Mesenchymal stem cell (in vitro differentiated cells and primary cell): ENCODE results near the gene TSPAN31.
A peak's percentile ranks its signal among the peaks of the same experiment; 100 is the strongest.

Source experiments
- DNase-seq: peaks from one replicate; pipeline ENCODE4 v3.0.0-alpha.2; 2013
- H2AFZ ChIP-seq: one replicate; pipeline ENCODE4 v1.6.1; 2013; ENCODE audit warnings: low read depth, mild to moderate bottlenecking, control low read depth, inconsistent platforms, low read length, moderate library complexity
- H2AK5ac ChIP-seq: 2 replicates; pipeline ENCODE4 v1.6.1; 2013; ENCODE audit warnings: low read length, moderate library complexity, mild to moderate bottlenecking, inconsistent platforms; ENCODE audit not compliant: severe bottlenecking
- H2BK120ac ChIP-seq: one replicate; pipeline ENCODE4 v1.6.1; 2013; ENCODE audit warnings: low read depth, mild to moderate bottlenecking, inconsistent platforms, low read length, moderate library complexity
- H2BK12ac ChIP-seq, 2 experiments: one replicate each; pipeline ENCODE4 v1.6.1; 2013; ENCODE audit warnings: inconsistent platforms in 2 of 2, low read length in 2 of 2, mild to moderate bottlenecking in 2 of 2, moderate library complexity in 2 of 2, control low read depth in 1 of 2
- H2BK15ac ChIP-seq: one replicate; pipeline ENCODE4 v1.6.1; 2013; ENCODE audit warnings: mild to moderate bottlenecking, low read depth, inconsistent platforms; ENCODE audit not compliant: poor library complexity, severe bottlenecking
- H2BK5ac ChIP-seq: 2 replicates; pipeline ENCODE4 v1.6.1; 2013; ENCODE audit warnings: low read depth, mild to moderate bottlenecking, low read length, control low read depth, inconsistent platforms; ENCODE audit not compliant: poor library complexity, severe bottlenecking
- H3K14ac ChIP-seq, 2 experiments: one replicate each; pipeline ENCODE4 v1.6.1; 2013; ENCODE audit warnings: inconsistent platforms in 2 of 2, low read length in 2 of 2, control low read depth in 1 of 2, mild to moderate bottlenecking in 1 of 2, moderate library complexity in 1 of 2
- H3K18ac ChIP-seq, 2 experiments: one replicate each; pipeline ENCODE4 v1.6.1; 2013; ENCODE audit warnings: inconsistent platforms in 2 of 2, low read length in 2 of 2, control low read depth in 1 of 2, low read depth in 1 of 2, mild to moderate bottlenecking in 1 of 2
- H3K23ac ChIP-seq, 2 experiments: one replicate each; pipeline ENCODE4 v1.6.1; 2013; ENCODE audit warnings: inconsistent platforms in 2 of 2, low read length in 2 of 2, mild to moderate bottlenecking in 2 of 2, moderate library complexity in 2 of 2, control low read depth in 1 of 2
- H3K27ac ChIP-seq: 2 replicates; pipeline ENCODE4 v1.5.1; 2013; ENCODE audit warnings: mild to moderate bottlenecking, moderate library complexity, low read length, control low read depth, inconsistent platforms; ENCODE audit not compliant: poor library complexity, severe bottlenecking
- H3K27me3 ChIP-seq, 2 experiments: 2 replicates each; pipeline versions ENCODE4 v1.6.1 to v1.7.0; 2013; ENCODE audit warnings: low read length in 2 of 2, mild to moderate bottlenecking in 2 of 2, moderate library complexity in 2 of 2, control low read depth in 1 of 2, inconsistent platforms in 1 of 2; ENCODE audit not compliant: control insufficient read depth in 1 of 2, insufficient read depth in 1 of 2
- H3K36me3 ChIP-seq, 2 experiments: 2 replicates each; pipeline versions ENCODE4 v1.6.1 to v1.7.0; 2013; ENCODE audit warnings: low read length in 2 of 2, control low read depth in 1 of 2, inconsistent platforms in 1 of 2, low read depth in 1 of 2, mild to moderate bottlenecking in 1 of 2; ENCODE audit not compliant: insufficient read depth in 2 of 2, control insufficient read depth in 1 of 2
- H3K4ac ChIP-seq, 2 experiments: one replicate each; pipeline ENCODE4 v1.6.1; 2013; ENCODE audit warnings: inconsistent platforms in 2 of 2, low read length in 2 of 2, mild to moderate bottlenecking in 2 of 2, moderate library complexity in 2 of 2, control low read depth in 1 of 2, low read depth in 1 of 2
- H3K4me1 ChIP-seq: 2 replicates; pipeline ENCODE4 v1.6.1; 2013; ENCODE audit warnings: low read depth, low read length, control low read depth; ENCODE audit not compliant: control insufficient read depth, insufficient read depth
- H3K4me2 ChIP-seq: 2 replicates; pipeline ENCODE4 v1.6.1; 2013; ENCODE audit warnings: low read length, mild to moderate bottlenecking, inconsistent platforms; ENCODE audit not compliant: poor library complexity, severe bottlenecking
- H3K4me3 ChIP-seq, 2 experiments: 2 replicates each; pipeline versions ENCODE4 v1.5.1 to v1.7.0; 2013; ENCODE audit warnings: low read length in 2 of 2, mild to moderate bottlenecking in 2 of 2, control low read depth in 1 of 2, low read depth in 1 of 2; ENCODE audit not compliant: insufficient read depth in 1 of 2
- H3K79me1 ChIP-seq: replicated peaks from 2 replicates; pipeline ENCODE4 v1.6.1; 2013; ENCODE audit warnings: mild to moderate bottlenecking, control low read depth, low read length, inconsistent platforms; ENCODE audit not compliant: poor library complexity, severe bottlenecking
- H3K9ac ChIP-seq: 2 replicates; pipeline ENCODE4 v1.7.0; 2013; ENCODE audit warnings: mild to moderate bottlenecking, low read length, moderate library complexity
- H3K9me3 ChIP-seq: 2 replicates; pipeline ENCODE4 v1.7.0; 2013; ENCODE audit warnings: mild to moderate bottlenecking, low read length; ENCODE audit not compliant: control insufficient read depth
- H4K8ac ChIP-seq: one replicate; pipeline ENCODE4 v1.6.1; 2013; ENCODE audit warnings: inconsistent platforms, mild to moderate bottlenecking, low read length, moderate library complexity
- H4K91ac ChIP-seq: one replicate; pipeline ENCODE4 v1.6.1; 2013; ENCODE audit warnings: mild to moderate bottlenecking, low read length, inconsistent platforms
- WGBS: methylation state at CpG from one replicate; pipeline ENCODE4 v1.1.7; 2013; ENCODE audit warnings: mixed read lengths; 5-methylcytosine and 5-hydroxymethylcytosine counted together

Gene TSPAN31

DNA sequence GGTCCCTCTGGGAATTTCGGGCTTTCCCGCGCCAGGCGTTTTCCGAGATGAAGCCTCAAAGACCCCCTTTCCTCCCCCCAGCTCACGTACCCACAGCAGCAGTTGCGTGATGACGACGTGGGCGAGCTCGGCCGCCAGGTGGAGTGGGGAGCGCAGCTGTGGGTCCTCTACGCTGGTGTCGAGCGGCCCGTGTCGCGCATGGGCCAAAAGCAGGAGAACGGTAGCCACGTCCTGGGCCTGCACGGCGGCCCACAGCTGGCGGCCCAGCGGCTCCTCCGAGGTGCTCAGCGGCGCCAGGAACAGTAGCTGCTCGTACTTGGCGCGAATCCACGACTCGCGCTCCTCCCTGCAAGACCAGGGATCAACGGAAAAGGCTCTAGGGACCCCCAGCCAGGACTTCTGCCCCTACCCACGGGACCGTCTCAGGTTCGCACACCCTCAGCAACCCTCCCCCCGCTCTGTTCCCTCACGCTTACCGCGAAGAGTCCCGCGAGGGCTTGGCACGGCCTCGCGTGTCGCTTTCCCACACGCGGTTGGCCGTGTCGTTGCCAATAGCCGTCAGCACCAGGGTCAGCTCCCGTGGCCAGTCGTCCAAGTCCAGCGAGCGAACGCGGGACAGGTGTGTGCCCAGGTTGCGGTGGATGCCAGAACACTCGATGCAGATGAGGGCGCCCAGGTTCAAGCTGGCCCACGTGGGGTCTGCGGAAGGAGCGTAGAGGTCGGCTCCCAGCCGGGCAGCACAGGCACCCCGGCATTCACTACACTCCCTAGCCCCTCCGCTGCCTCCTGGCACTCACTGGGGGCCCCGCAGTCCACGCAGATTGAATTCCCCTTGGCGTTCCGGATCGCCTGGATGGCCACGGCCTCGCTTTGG, 17.7 kb upstream of the TSPAN31 start:
- H3K27ac ChIP-seq, result no peak overlapping the region
- peak overlapping the region; percentile 74 to 93 for H3K4me3 ChIP-seq
- no peaks in the 10 kb centered on the region for H3K79me1 ChIP-seq
- H3K23ac ChIP-seq, result no peak overlapping the region
- peaks cover 59 to 73% of the 10 kb centered on the region in 2 experiments for H3K27me3 ChIP-seq
- H2BK120ac ChIP-seq, result no peak overlapping the region
- DNase-seq, result peak; percentile 56
- no peak overlapping the region for H2AK5ac ChIP-seq
- H3K4me2 ChIP-seq, result peak overlapping the region; percentile 88
- H4K91ac ChIP-seq, result peak overlapping the region; percentile 52
- no peaks in the 10 kb centered on the region for H3K9me3 ChIP-seq
- peak overlapping the region; percentile 12 for H2BK15ac ChIP-seq
- H3K4me1 ChIP-seq, result peaks cover 21% of the 10 kb centered on the region
- H2AFZ ChIP-seq, result peak overlapping the region; percentile 74
- peak overlapping the region in 1 of 2 experiments; percentile 37 for H2BK12ac ChIP-seq
- 17% methylated on average over 75 of the region's 76 CpGs for WGBS
- peak overlapping the region; percentile 93 for H3K9ac ChIP-seq
- H2BK5ac ChIP-seq, result no peak overlapping the region
- peak overlapping the region in 1 of 2 experiments; percentile 78 for H3K14ac ChIP-seq
- peaks cover 0 to 4% of the 10 kb centered on the region in 2 experiments for H3K36me3 ChIP-seq
- H4K8ac ChIP-seq, result peak overlapping the region; percentile 29
- H3K18ac ChIP-seq, result peak overlapping the region; percentile 73 to 97
- H3K4ac ChIP-seq, result peak overlapping the region in 1 of 2 experiments; percentile 75

DNA sequence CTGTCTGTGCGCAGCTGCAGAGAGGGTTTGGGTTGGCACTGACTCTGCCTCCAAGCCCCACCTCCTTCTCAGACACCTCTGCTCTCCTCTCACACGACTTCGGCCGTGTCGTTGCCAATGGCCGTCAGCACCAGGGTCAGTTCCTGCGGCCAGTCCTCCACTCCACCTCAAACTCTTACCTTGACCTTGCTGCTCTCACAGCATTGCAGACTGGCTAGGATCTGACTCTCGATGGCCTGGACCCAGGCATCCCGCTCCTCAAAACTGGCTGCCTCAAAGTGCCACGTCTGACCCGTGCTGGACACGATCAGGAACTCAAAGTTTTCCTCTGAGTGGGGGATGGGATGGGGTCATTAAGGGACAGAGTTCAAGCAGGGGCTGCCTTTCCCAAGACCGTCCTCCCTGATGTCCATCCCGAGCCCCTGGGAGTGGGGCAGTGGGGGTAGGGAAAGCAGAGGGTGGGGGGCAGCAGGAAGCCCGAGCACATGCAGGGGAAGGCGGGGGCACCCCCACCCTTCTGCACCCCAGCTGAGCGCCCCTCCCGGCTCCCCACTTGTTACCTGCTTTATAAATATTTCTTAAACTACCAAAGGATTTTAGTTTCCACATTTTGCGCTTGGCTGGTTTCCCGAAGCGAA, 17.0 kb upstream of the TSPAN31 start:
- H3K27me3 ChIP-seq, result peaks cover 66 to 80% of the 10 kb centered on the region in 2 experiments
- no peak overlapping the region for H2BK12ac ChIP-seq
- H4K8ac ChIP-seq, result no peak overlapping the region
- H3K4me3 ChIP-seq, result no peak overlapping the region
- H2AFZ ChIP-seq, result no peak overlapping the region
- no peak overlapping the region for H3K23ac ChIP-seq
- H3K14ac ChIP-seq, result no peak overlapping the region
- H2AK5ac ChIP-seq, result no peak overlapping the region
- DNase-seq, result no peak
- no peaks in the 10 kb centered on the region for H3K9me3 ChIP-seq
- H3K18ac ChIP-seq, result no peak overlapping the region
- H3K4me2 ChIP-seq, result no peak overlapping the region
- H3K9ac ChIP-seq, result no peak overlapping the region
- 33% methylated on average over 16 of the region's 21 CpGs for WGBS
- H3K79me1 ChIP-seq, result no peaks in the 10 kb centered on the region
- peaks cover 21% of the 10 kb centered on the region for H3K4me1 ChIP-seq
- H2BK5ac ChIP-seq, result no peak overlapping the region
- H4K91ac ChIP-seq, result no peak overlapping the region
- H2BK15ac ChIP-seq, result no peak overlapping the region
- no peak overlapping the region for H3K27ac ChIP-seq
- H3K4ac ChIP-seq, result no peak overlapping the region
- peaks cover 0 to 4% of the 10 kb centered on the region in 2 experiments for H3K36me3 ChIP-seq
- H2BK120ac ChIP-seq, result no peak overlapping the region

DNA sequence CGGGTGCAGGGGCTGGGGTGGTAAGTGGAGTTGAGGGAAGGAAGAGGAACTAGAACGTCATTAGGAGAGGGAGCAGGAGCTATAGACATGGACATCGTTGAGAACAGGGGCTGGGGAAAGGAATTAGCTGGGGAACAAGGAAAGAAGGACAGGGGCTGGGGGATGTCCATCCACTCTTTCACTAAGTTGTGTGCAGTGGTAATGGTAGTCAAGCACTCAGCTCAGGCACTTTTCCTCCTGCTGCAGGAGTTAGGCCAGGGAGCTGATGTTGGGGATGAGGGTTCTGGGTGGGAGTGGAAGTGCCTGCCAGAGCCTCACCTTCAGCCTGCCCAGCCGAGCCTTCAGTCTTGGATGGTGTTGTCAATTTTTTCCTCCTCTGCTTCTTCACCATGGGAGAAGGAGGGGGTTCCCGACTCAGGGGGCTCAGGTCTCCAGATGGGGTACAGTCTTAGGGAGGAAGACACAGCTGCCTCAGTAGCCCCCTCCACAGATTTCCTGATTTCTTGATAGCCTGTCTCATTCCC, 15.5 kb upstream of the TSPAN31 start:
- Histone ChIP-seq H2AK5ac (no peak overlapping the region), H3K4me1 (peaks cover 18% of the 10 kb centered on the region), H3K79me1 (no peaks in the 10 kb centered on the region), H3K4me3 (no peak overlapping the region), H2BK5ac (no peak overlapping the region), H3K4ac (no peak overlapping the region), H3K27me3 (peaks cover 77 to 88% of the 10 kb centered on the region in 2 experiments), H2BK120ac (no peak overlapping the region), H3K27ac (no peak overlapping the region), H3K14ac (no peak overlapping the region), H3K18ac (no peak overlapping the region), H3K4me2 (no peak overlapping the region), H2AFZ (no peak overlapping the region), H3K36me3 (peaks cover 0 to 4% of the 10 kb centered on the region in 2 experiments), H3K9ac (no peak overlapping the region), H3K9me3 (no peaks in the 10 kb centered on the region), H2BK15ac (no peak overlapping the region), H2BK12ac (no peak overlapping the region), H3K23ac (no peak overlapping the region), H4K8ac (no peak overlapping the region), H4K91ac (no peak overlapping the region)
- WGBS, result 65% methylated on average over 5 of the region's 5 CpGs
- DNase-seq, result no peak
